WI38 (cell line): ENCODE measurements around the gene NDUFB2.

Source experiments
- H3K4me3 ChIP-seq: 2 replicates; pipeline ENCODE4 v1.5.1; 2011; ENCODE audit warnings: low read depth, mild to moderate bottlenecking, control low read depth, low read length
- TF ChIP-seq, protein P1 (sequence below): IDR thresholded peaks from 2 replicates; pipeline ENCODE4 v1.5.1; 2012; ENCODE audit warnings: low read depth, mild to moderate bottlenecking, control low read depth, low read length

The NDUFB2 gene

DNA sequence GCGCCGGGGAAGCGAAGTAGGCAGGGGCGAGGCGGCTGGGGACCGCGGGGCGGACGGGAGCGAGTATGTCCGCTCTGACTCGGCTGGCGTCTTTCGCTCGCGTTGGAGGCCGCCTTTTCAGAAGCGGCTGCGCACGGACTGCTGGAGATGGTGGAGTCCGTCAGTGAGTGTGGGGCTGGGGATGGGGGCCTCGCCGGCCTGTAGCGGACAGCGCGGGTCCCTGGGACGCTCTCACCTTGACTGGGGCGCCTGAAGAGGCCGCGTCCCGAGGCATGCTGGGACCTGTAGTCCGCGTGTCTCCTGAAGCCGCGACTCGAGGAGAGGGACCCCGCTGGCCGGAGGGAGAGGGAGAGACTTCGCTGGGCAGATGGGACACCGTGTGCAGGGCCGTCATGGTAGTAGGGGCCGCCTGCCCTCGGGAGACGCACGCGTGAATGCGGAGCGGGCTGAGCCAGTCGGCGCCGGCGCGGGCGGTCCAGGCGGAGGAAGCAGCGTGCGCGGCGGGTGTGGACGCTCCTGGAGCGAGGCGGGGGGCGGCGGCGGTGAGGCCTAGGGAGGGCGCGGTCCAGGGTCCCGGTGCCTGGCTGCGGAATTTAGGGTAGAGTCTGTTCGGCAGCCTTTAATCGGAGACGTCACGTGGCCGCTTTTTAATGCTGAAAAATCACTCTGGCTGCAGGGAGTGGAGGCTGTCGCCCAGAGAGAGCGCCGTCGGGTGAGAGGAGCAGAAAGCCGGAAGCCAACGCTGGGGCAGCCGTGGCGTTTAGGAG, at the start of gene NDUFB2:
Gene NDUFB2 (plus strand): TSS at position 29 of the 767 bp plus-strand sequence. CDS start 37 bp downstream, at position 66.
- peak within 1 kb of the TSS; percentile 72 for H3K4me3 ChIP-seq
- TF ChIP-seq, protein P1, sequence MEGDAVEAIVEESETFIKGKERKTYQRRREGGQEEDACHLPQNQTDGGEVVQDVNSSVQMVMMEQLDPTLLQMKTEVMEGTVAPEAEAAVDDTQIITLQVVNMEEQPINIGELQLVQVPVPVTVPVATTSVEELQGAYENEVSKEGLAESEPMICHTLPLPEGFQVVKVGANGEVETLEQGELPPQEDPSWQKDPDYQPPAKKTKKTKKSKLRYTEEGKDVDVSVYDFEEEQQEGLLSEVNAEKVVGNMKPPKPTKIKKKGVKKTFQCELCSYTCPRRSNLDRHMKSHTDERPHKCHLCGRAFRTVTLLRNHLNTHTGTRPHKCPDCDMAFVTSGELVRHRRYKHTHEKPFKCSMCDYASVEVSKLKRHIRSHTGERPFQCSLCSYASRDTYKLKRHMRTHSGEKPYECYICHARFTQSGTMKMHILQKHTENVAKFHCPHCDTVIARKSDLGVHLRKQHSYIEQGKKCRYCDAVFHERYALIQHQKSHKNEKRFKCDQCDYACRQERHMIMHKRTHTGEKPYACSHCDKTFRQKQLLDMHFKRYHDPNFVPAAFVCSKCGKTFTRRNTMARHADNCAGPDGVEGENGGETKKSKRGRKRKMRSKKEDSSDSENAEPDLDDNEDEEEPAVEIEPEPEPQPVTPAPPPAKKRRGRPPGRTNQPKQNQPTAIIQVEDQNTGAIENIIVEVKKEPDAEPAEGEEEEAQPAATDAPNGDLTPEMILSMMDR: no peak

DNA sequence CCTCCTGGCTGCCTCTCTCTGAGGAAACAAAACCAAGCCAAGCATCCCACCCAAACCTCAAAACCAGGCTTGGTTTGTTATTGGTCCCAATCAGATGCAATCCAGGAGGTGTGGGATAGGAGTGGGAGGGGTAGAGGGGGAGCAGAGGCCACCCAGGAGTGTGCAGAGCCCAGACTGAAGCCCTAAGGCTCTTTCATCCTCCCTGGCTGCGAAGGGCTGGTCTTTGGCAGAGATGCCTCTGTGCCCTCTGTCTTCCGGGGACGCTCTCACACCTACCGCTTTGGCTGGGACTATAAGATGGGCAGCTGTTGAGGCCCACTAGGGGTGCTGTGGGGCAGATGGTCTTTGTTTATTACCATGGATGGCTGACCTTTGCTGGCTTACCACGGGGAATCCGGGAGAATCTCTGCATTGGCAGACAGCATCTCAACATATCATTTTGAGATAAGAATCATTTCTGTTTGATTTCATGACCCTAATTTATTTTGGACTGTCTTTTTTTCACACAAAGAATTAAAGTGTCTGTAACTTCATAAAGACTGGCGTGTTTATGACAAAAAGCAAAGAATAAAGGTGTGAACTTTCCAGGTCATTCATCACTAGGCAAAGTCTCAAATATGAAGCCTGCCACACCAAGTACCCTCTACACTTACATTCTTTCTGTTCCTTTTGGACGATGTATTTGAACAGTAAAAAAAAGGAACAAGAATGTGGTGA, 49.4 kb upstream of the NDUFB2 start:
- TF ChIP-seq, protein P1: peak; percentile 69

DNA sequence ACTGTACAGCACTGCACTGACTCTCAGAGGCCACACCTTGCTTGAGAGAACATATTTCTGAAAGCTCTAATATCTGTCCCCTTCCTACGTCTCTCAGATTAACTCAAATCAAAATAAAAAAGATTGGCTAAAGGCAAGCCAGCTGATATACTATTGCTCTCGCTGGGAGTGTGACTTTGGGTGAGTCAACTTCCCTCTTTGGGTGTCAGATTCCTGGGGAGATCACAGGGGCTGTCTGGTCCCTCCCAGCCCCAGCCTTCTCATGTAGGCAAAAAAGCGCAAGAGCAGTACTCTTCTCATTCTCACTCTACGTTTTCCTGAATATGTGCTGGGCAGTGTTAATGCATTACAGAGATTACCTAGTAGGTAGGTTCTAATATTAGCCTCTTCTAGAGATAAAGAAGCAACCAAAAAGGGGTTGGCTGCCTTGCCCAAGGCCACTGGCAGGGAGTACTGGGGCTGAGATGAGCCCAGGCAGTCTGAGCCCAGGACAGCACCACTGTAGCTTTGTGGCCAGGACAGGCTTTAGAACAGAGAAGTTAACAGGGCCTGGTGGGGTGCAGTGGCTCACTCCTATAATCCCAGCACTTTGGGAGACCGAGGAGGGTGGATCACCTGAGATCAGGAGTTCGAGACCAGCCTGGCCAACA, 46.8 kb upstream of the NDUFB2 start:
- TF ChIP-seq, protein P1: no peak
- no peak overlapping the region for H3K4me3 ChIP-seq

More for the DNA sequence above, 49.4 kb upstream of the NDUFB2 start:
- no peak overlapping the region for H3K4me3 ChIP-seq

DNA sequence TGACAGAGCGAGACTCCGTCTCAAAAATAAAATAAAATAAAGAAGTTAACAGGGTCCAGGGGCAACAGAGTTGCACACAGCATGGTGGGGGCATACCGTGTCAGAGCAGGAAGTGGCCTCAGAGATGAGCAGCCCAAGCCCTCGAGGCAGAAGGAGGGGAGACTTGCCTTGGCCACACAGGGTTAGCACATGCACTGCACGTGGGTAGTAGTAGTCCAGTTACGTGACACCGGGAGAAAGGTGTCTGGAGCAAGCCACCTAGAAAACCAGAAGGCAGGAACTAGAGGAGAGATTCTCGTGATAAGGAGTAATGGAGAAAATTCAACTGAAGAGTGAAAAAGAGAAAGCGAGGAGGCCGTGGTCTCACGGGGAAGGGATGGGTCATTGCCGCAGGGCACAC, 46.1 kb upstream of the NDUFB2 start:
- H3K4me3 ChIP-seq: no peak overlapping the region
- TF ChIP-seq, protein P1: no peak

DNA sequence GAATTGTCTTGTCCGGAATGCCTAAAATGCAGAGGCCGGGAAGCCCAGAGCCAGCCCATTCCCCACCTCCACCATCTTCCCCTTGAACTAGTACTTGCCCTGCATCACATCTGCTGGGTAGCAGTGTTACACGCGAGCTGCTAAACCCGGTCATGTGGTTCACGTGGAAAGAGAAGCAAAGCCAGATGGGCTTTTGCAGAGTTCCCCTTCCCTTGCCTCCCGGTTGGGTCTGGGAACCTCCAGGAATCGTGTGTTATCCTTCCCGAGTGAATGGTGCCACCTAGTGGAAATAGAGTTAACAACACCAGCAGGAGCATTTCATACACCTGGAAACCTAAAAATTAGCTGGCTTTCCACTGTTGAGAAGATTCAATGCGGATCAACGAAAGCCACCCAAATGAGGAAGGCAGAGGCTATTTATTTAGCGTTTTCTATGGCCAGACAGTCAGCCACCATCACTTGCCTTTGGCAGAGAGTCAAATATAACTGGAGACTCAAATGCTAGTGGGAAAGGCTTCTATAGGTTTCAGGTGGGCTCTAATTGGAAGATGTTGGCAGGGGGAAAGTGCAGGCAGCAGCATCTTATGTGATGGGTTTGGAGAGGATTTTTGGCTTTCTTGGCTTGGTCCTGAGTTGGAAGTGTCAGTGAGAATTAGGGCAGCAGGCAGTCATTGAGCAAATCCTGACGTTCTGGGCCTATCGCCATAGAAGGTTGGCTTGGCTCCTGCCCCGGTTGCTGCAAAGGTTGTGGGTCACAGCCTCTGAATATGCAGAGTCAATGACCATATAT, 43.0 kb upstream of the NDUFB2 start:
- TF ChIP-seq, protein P1: peak; percentile 68
- H3K4me3 ChIP-seq: no peak overlapping the region

DNA sequence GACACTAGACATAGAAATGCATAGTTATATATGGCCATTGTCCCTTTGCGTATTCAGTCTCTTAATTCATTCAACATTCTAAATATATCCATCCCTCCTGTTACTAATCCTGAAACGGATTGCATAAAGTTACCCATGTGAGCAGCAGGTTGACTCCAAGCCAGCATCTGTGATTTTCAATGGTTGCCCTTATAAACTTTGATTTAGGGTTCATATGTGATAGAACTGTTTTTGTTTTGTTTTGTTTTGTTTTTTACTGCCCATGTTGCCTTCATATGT, 42.5 kb upstream of the NDUFB2 start:
- TF ChIP-seq, protein P1: no peak
- no peak overlapping the region for H3K4me3 ChIP-seq
